Hematopoietic multipotent progenitor cell treated with erythropoietin and hydrocortisone succinate and interleukin-3 and kit ligand, for 4 days (in vitro differentiated cells): ENCODE measurements around the gene MC4R.

Experiments used
- DNase-seq: peaks from one replicate; pipeline ENCODE4 v3.0.0-alpha.2; 2015

MC4R gene

DNA sequence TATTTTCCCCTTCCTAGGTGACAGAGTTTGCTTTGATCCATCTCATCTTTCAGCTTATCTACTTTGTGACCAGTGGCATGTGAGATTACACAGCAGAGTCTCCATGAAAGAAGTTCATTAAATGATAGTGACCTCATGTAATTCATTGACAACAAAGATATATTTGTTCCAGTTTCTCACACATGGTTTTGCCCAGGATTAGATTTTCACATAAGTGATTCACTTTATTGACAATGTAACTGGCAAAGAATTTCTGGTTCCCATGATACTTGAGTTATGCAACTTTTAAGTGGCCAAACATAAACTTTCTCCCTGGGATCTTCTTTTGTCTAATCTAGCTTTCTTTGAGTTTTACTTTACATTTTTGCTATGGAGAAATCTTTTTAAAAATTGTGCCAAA, 50.0 kb downstream of the MC4R start:
- no peak for DNase-seq
